Activated CD8-positive, alpha-beta memory T cell treated with anti-CD3 and anti-CD28 coated beads, Interleukin-2, amount 10 ng/mL, durations not matched to agents 7 days and 5 days (primary cell): ENCODE results near the gene TBC1D30. TPM values are rescaled to one million over a fixed set of nuclear protein-coding genes. Genes with fewer than 3 reads are reported as not detected.

Experiments used
- ATAC-seq: fragments of 150-1000 bp; cut with Tn5 transposase; one replicate; pipeline ENCODE4 v1.10.0; 2021; ENCODE audit warnings: moderate library complexity
- CTCF ChIA-PET: fragments of 350-600 bp; sonication (Branson Sonifier 250); formaldehyde crosslinking; loops from one replicate; lab custom pipeline; 2021; ENCODE audit warnings: antibody characterized with exemption; lab: Charles Lee
- DNase-seq: peaks from one replicate; pipeline ENCODE4 v3.0.0-alpha.2; 2020
- H3K27ac Mint-ChIP-seq: one replicate; pipeline ENCODE4 v1.8.0; 2021; ENCODE audit warnings: mild to moderate bottlenecking, mixed read lengths
- H3K27me3 Mint-ChIP-seq: one replicate; pipeline ENCODE4 v1.8.0; 2021; ENCODE audit warnings: mixed read lengths
- H3K36me3 Mint-ChIP-seq: one replicate; pipeline ENCODE4 v1.8.0; 2021; ENCODE audit warnings: mild to moderate bottlenecking, mixed read lengths
- H3K4me1 Mint-ChIP-seq: one replicate; pipeline ENCODE4 v1.8.0; 2021; ENCODE audit warnings: mixed read lengths
- H3K4me3 Mint-ChIP-seq: one replicate; pipeline ENCODE4 v1.8.0; 2021; ENCODE audit warnings: mild to moderate bottlenecking, moderate library complexity, mixed read lengths
- H3K9me3 Mint-ChIP-seq: one replicate; pipeline ENCODE4 v1.8.0; 2022; ENCODE audit warnings: low read depth, mixed read lengths
- total RNA-seq, 2 experiments: library from RNA; stranded (reverse); gene quantifications; one replicate each; pipeline ENCODE4 v1.2.3, GENCODE V29; 2021

The TBC1D30 gene
- total RNA-seq, 2 experiments from 2014 or later: 0.26 to 0.47 TPM

DNA sequence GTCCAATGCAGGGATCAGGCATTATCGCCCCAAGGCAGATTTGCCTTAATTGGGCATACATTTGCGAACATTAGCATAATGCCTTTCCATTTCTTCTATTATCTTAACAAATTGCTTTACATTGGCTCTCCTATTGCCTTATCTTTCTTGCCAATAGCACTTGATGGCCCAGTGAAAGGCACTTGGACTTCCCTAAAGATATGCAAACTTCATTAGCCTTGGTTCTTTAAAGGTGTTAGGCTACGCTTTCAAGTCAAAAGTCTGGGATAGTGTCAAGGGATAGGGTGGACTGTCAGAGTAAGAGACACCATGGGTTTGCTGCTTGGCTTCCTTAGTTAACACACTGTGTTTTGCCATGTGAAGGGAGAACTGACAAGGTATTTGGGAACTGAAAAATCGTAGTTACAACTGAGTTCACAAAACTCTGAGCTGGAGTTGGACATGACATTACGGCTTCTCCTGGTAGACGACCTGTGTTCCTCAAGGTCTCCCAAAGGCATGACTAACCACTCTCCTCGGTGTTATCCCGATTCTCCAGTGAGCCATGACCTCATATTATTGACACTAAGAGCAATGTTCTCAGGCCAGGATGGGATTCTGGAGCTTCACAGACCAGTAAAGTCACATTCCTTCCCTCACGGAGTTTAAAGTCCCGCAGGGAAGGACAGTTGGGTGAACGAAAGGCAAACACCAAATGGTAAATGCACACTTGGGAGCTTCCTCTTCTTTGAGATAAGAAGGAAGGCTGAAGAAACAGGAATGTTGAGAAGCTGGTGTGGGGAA is 65.2 kb downstream of the TBC1D30 start:
- Mint-ChIP-seq H3K9me3 (no peaks in the 10 kb centered on the region), H3K4me3 (no peak overlapping the region)
- ATAC-seq: no peak

DNA sequence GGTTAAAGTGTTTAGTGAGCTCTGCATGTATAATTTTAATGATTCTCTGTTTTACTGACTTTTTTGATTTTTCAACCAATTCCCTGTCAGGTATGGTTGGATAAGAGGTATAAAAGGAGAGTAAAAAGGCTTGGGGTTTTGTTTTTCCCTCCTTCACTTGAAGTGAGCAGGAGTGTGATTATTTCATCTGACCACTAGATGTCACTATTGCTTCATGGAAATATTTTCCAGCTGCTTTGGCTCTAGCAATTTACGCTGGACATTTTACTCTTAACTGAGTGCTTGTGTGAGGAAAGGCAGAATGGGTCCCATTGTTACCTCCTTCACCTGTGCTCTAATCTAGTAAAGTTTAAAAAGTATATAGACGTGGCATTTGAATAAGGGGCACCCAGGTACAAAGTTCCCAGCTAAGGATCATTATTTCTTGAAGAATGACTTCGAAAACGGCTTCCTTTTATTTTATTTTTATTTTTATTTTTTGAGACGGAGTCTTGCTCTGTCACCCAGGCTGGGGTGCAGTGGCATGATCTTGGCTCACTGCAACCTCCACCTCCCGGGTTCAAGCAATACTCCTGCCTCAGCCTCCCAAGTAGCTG is 66.5 kb downstream of the TBC1D30 start:
- Mint-ChIP-seq H3K27me3 (peaks cover 32% of the 10 kb centered on the region), H3K4me3 (no peak overlapping the region), H3K9me3 (no peaks in the 10 kb centered on the region), H3K4me1 (peaks cover 2% of the 10 kb centered on the region), H3K36me3 (no peaks in the 10 kb centered on the region), H3K27ac (no peak overlapping the region)
- CTCF ChIA-PET: interaction anchor here (0.7 to 4.5 kb wide), 21 partner anchors 9 to 1195 kb away, joined by 3 to 23 read pairs (median 4); no protein-coding TSS in a partner anchor
- ATAC-seq: no peak
- no peak for DNase-seq

More for the DNA sequence above, 65.2 kb downstream of the TBC1D30 start:
- H3K27ac Mint-ChIP-seq: no peak overlapping the region
- H3K36me3 Mint-ChIP-seq: no peaks in the 10 kb centered on the region
- CTCF ChIA-PET: interaction anchor here (0.9 to 4.5 kb wide), 8 partner anchors 7 to 343 kb away, joined by 3 to 23 read pairs (median 4); partner anchors contain the start of gene WIF1
- H3K27me3 Mint-ChIP-seq: peaks cover 32% of the 10 kb centered on the region
- no peak for DNase-seq
- H3K4me1 Mint-ChIP-seq: no peaks in the 10 kb centered on the region

DNA sequence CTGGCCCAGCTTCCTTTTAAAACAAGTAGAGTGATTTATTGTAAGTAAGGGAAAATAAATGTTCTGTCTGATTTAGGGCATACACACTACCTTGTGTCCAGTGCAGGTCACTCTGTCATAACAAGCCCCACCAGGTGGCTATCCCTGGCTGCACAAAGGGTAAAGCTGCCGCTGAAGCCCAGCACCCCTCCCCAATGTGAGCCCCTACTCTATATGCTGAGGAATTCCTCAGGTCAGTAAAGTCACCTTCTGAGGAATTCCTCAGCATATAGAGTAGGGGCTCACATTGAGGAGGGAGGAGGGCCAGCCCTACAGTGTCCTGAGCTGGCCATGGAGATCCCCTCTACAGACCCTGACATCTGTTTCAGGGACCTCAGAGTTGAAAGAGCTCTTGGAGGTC is 67.2 kb downstream of the TBC1D30 start:
- Mint-ChIP-seq H3K4me1 (peaks cover 2% of the 10 kb centered on the region), H3K4me3 (no peak overlapping the region), H3K9me3 (no peaks in the 10 kb centered on the region), H3K27me3 (peaks cover 32% of the 10 kb centered on the region), H3K27ac (no peak overlapping the region), H3K36me3 (no peaks in the 10 kb centered on the region)
- CTCF ChIA-PET: interaction anchor here (0.7 to 4.5 kb wide), 14 partner anchors 9 to 1195 kb away, joined by 3 to 23 read pairs (median 4); no protein-coding TSS in a partner anchor
- DNase-seq (no peak), ATAC-seq (no peak)

DNA sequence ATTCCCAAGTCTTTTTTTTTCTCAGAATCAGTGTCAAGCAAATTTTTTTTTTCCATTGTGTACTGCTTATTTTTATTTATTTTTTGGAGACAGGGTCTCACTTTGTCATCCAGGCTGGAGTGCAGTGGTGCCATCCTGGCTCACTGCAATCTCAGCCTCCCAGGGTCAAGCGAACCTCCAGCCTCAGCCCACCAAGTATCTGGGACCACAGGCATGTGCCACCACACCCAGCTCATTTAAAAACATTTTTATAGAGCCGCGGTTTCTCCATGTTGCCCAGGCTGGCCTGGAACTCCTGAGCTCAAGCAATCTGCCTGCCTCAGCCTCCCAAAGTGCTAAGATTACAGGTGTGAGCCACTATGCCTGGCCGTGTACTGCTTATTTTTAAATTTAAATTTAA is 68.1 kb downstream of the TBC1D30 start:
- DNase-seq: no peak
- Mint-ChIP-seq H3K4me1 (peaks cover 2% of the 10 kb centered on the region), H3K4me3 (no peak overlapping the region), H3K27ac (no peak overlapping the region), H3K9me3 (no peaks in the 10 kb centered on the region), H3K36me3 (no peaks in the 10 kb centered on the region), H3K27me3 (peaks cover 32% of the 10 kb centered on the region)
- CTCF ChIA-PET: interaction anchor here (0.6 to 4.5 kb wide), 3 partner anchors 333 to 1087 kb away, joined by 3 to 23 read pairs (median 3); no protein-coding TSS in a partner anchor
- no peak for ATAC-seq

DNA sequence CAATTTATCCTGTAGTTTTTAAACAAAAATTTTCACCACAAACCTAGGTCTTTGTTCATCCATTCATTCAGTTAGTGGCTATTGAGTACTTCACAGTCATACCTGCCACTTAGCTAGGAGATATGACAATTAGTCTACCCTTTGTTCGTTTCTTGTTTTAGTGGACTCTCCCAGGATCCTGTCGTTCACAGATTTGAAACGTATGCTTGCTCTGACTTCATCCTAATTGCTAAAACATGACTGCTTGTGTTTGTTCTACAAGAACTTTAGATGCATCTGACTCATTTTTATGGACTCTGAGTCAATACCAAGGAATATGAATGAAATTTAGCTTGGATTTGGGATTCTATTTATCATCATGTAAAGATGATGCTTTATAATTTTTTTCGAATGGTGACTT is 69.5 kb downstream of the TBC1D30 start:
- Mint-ChIP-seq H3K4me1 (peaks cover 2% of the 10 kb centered on the region), H3K4me3 (no peak overlapping the region), H3K9me3 (no peaks in the 10 kb centered on the region), H3K27ac (no peak overlapping the region), H3K27me3 (peaks cover 29% of the 10 kb centered on the region), H3K36me3 (no peaks in the 10 kb centered on the region)
- no peak for DNase-seq
- no peak for ATAC-seq
- CTCF ChIA-PET: interaction anchor here (0.9 kb wide), 1 partner anchor 11 kb away, joined by 3 read pairs; no protein-coding TSS in a partner anchor

DNA sequence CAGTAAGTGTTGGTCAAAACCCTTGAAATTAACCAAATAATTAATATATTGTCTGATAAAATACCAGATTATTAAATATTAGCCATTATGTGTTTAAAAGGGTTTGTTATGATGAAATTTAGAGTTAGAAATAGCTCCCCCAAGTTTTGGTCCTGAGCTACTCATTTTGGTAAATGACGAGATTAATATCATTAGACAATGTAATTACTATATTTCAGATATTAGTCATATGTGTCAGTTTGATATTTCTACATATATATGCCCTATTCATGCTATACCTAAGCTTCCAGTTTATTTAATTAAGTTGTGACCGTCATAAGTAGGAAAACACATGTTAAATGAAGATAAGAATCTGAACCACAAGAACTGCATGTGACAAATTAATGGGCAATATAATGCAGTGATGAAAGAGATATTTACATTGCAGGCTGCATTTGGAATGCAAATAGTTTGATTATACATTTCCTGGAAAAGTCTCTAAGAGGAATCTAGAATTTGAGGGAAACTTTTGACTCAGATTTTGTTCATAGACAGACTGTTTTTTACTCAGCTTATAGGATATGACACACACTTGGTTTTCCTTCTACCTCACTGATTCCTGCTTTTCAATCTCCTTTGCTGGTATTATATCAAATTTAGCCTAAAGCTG is 70.5 kb downstream of the TBC1D30 start:
- Mint-ChIP-seq H3K9me3 (no peaks in the 10 kb centered on the region), H3K27me3 (peaks cover 23% of the 10 kb centered on the region), H3K36me3 (no peaks in the 10 kb centered on the region), H3K27ac (no peak overlapping the region), H3K4me3 (no peak overlapping the region), H3K4me1 (peaks cover 2% of the 10 kb centered on the region)
- CTCF ChIA-PET: interaction anchor here (0.9 kb wide), 1 partner anchor 10 kb away, joined by 3 read pairs; no protein-coding TSS in a partner anchor
- ATAC-seq (no peak), DNase-seq (no peak)

DNA sequence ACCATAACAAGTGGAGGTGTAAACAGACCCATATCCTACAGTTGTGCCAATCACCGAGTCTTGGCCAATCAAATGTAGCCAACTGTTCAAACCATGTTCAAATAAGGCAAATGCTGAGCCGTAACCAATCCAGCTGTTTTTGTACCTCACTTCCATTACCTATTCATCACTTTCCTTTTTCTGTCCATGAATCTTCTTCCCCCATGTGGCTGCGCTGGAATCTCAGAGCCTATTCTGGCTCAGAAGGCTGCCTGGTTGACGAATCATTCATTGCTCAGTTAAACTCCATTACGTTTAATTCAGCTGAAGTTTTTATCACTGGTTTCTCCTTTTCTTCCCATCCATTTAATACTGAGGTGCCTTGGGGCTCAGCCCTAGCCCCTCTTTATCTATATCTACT is 71.1 kb downstream of the TBC1D30 start:
- Mint-ChIP-seq H3K9me3 (no peaks in the 10 kb centered on the region), H3K27me3 (peaks cover 17% of the 10 kb centered on the region), H3K4me3 (no peak overlapping the region), H3K27ac (no peak overlapping the region), H3K36me3 (no peaks in the 10 kb centered on the region), H3K4me1 (peaks cover 2% of the 10 kb centered on the region)
- DNase-seq: no peak
- ATAC-seq: no peak
- CTCF ChIA-PET: no interaction called here

DNA sequence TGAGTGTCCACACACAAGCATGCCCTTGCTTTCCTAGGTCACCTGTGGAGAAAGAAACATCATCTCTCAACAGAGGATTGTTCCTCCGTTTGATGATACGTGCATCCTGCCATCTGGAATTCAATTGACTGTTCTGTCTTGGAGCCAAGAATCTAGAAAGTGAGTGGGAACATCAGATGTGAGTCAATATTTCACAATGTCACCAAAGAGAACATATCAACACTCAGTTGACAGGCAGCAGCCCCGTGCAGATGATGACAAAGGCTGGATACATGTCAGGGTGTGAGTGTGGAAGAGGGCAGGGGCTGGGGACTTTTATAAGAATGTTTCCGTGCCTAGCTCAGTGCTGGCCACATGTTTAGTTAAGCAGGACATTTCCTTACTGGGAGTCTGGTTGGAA is 76.1 kb downstream of the TBC1D30 start:
- Mint-ChIP-seq H3K4me3 (no peak overlapping the region), H3K27ac (no peak overlapping the region), H3K4me1 (no peaks in the 10 kb centered on the region), H3K9me3 (no peaks in the 10 kb centered on the region), H3K36me3 (no peaks in the 10 kb centered on the region), H3K27me3 (peaks cover 12% of the 10 kb centered on the region)
- CTCF ChIA-PET: interaction anchor here (1.7 kb wide), 1 partner anchor 10 kb away, joined by 6 read pairs; no protein-coding TSS in a partner anchor
- DNase-seq (no peak), ATAC-seq (no peak)

DNA sequence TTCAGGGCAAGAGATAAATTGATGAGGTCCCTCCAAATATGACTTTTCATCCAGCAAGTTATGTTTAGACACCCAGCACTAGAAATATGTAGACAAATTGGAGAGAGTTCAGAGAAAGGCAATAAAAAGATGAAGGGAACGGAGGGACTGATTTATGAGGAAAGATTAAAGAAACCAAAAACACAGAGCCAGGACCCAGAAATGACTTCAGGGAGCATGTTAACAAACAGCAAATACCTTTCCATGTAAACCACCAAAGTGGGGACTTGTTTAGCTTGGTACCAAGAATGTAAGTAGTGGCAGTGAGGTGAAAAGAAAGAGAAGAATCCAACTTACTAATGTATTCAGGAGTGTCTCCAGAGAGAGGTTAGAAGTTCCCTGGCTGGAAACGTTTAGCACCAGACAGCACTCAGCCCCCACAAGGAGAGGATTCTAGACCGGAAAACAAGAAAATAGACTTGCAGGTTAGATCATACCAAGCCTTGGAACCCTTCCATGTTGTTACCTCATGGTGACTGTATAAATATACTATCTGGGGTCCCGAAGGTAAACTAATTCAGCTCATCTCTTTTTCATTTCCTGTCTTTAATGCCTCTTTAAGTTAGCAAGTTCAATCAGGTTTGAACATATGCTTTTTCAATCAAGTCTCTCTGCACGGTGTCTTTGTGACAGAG is 79.2 kb downstream of the TBC1D30 start:
- no peaks in the 10 kb centered on the region for H3K9me3 Mint-ChIP-seq
- CTCF ChIA-PET: no interaction called here
- DNase-seq (no peak), ATAC-seq (no peak)
- H3K27ac Mint-ChIP-seq: no peak overlapping the region
- H3K36me3 Mint-ChIP-seq: no peaks in the 10 kb centered on the region
- no peak overlapping the region for H3K4me3 Mint-ChIP-seq
- peaks cover 12% of the 10 kb centered on the region for H3K27me3 Mint-ChIP-seq
- no peaks in the 10 kb centered on the region for H3K4me1 Mint-ChIP-seq

DNA sequence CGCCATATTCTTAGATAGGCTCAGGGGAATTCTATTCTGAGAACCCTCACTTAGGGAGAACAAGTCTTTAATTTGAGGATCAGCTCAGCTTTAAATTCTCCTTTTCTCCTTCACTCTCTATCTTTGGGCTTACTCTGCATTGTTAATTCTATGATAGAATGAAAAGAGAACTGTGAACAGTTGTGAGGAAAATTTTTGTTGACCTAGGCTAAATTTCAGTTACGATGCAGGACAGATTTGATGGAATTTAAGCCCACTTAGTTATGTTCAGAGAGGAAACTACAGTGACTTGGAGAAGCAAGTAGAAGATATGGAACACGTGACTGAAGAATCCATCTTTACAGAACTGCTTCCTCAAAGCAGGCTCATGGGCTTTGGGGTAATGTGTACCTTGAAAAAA is 82.7 kb downstream of the TBC1D30 start:
- Mint-ChIP-seq H3K36me3 (no peaks in the 10 kb centered on the region), H3K27me3 (peaks cover 14% of the 10 kb centered on the region), H3K4me1 (no peaks in the 10 kb centered on the region), H3K9me3 (no peaks in the 10 kb centered on the region), H3K4me3 (no peak overlapping the region), H3K27ac (no peak overlapping the region)
- CTCF ChIA-PET: no interaction called here
- DNase-seq (no peak), ATAC-seq (no peak)

DNA sequence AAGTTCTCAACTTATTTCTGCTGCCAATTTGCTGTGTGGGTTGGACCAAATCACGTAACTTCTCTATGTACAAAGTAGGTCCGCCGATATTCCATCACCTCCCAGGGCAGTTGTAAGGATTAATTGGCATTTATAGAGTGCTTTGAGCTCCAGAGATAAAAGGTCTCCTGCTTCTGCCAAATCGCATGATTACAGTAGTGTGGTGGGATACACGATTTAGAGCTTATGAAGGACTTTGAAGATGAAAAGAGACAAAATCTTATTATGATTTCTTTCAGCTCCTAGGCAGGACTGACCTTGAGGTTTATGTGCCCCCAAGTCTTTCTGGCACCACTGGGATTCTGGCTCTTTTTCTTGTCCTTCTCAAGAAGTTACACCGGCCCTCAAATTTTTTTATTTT is 84.7 kb downstream of the TBC1D30 start:
- no peak overlapping the region for H3K27ac Mint-ChIP-seq
- no peak for DNase-seq
- H3K27me3 Mint-ChIP-seq: peaks cover 15% of the 10 kb centered on the region
- H3K36me3 Mint-ChIP-seq: no peaks in the 10 kb centered on the region
- no peak overlapping the region for H3K4me3 Mint-ChIP-seq
- H3K9me3 Mint-ChIP-seq: no peaks in the 10 kb centered on the region
- no peak for ATAC-seq
- CTCF ChIA-PET: no interaction called here
- no peaks in the 10 kb centered on the region for H3K4me1 Mint-ChIP-seq

DNA sequence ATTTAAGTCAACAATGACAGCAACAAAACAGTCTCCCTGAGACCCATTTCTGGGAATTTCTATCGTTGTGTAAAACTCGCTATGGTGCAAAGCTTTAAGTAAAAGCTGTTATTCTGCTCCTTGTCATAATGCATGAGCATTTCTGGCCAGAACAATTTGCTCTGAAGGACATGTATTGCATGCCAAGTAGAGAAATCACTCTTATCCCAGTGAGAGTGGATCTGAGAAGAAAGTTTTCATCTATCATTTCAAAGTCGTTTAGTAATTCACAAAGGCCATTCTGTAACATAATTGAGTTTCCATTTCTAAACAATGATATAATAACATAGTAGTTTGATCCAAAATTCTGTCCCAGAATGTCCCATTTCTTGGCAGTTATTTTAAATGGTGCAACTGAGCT is 86.6 kb downstream of the TBC1D30 start:
- CTCF ChIA-PET: no interaction called here
- H3K36me3 Mint-ChIP-seq: no peaks in the 10 kb centered on the region
- H3K27me3 Mint-ChIP-seq: peaks cover 22% of the 10 kb centered on the region
- no peaks in the 10 kb centered on the region for H3K4me1 Mint-ChIP-seq
- H3K9me3 Mint-ChIP-seq: no peaks in the 10 kb centered on the region
- no peak for ATAC-seq
- H3K27ac Mint-ChIP-seq: no peak overlapping the region
- no peak overlapping the region for H3K4me3 Mint-ChIP-seq
- no peak for DNase-seq

DNA sequence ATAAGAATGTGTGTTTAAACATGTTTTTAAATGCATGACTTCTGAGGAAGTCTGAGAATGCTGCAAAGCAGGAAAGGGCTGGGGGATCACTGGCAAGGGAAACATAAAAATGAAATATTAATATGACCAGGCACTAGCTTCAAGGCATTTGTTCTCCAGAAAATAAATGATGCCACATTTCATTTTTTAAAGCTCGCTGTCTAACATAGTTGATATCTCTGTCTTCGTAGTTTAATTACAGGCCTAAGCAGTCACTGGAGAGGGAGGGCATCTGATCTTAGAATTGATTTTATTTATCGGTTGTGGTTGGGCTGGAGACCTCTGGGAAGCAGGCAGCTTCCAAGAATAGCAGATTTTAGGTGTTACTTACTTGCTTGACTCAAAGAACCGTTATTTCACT is 87.5 kb downstream of the TBC1D30 start:
- H3K4me3 Mint-ChIP-seq: no peak overlapping the region
- CTCF ChIA-PET: no interaction called here
- H3K27ac Mint-ChIP-seq: no peak overlapping the region

More for the DNA sequence above, 87.5 kb downstream of the TBC1D30 start:
- DNase-seq (no peak), ATAC-seq (no peak)
- no peaks in the 10 kb centered on the region for H3K36me3 Mint-ChIP-seq
- H3K27me3 Mint-ChIP-seq: peaks cover 27% of the 10 kb centered on the region
- H3K4me1 Mint-ChIP-seq: no peaks in the 10 kb centered on the region
- no peaks in the 10 kb centered on the region for H3K9me3 Mint-ChIP-seq
